HepG2 (cell line): Measurements from ENCODE around the gene GGA3. TPM values are rescaled to one million over a fixed set of nuclear protein-coding genes. Genes with fewer than 3 reads are reported as not detected.

ENCODE experiments used
- AKAP8 ChIP-seq: sonication (generic); formaldehyde crosslinking; IDR thresholded peaks from 2 replicates; pipeline ENCODE4 v1.5.1; 2020; ENCODE audit warnings: mild to moderate bottlenecking, missing genetic modification reagents
- CAMTA2 ChIP-seq: sonication (generic); formaldehyde crosslinking; IDR thresholded peaks from 2 replicates; pipeline ENCODE4 v1.4.0; 2020; ENCODE audit warnings: mild to moderate bottlenecking, missing genetic modification reagents, borderline replicate concordance
- KDM3A ChIP-seq: IDR thresholded peaks from 2 replicates; pipeline ENCODE4 v1.6.1; 2018; ENCODE audit warnings: low read depth, missing compliant biosample characterization
- MXD4 ChIP-seq: IDR thresholded peaks from 2 replicates; pipeline ENCODE4 v1.6.1; 2016; ENCODE audit warnings: mild to moderate bottlenecking, missing biosample characterization, missing genetic modification reagents
- PHF8 ChIP-seq: sonication (generic); formaldehyde crosslinking; IDR thresholded peaks from 2 replicates; pipeline ENCODE4 v1.5.0; 2020; ENCODE audit warnings: missing genetic modification reagents
- POLR2A ChIP-seq, 2 experiments: IDR thresholded peaks; 2 replicates each; pipeline ENCODE4 v1.6.1; 2011; ENCODE audit warnings: low read depth in 2 of 2, low read length in 2 of 2, mild to moderate bottlenecking in 1 of 2, moderate library complexity in 1 of 2; ENCODE audit not compliant: insufficient read depth in 1 of 2
- RAD51 ChIP-seq: fragments of 450-650 bp; IDR thresholded peaks from 2 replicates; pipeline ENCODE4 v1.6.1; 2016; ENCODE audit warnings: borderline replicate concordance
- polyA plus RNA-seq, 8 experiments: library from polyadenylated mRNA; depleted of rRNA in 3 of 8; stranded (reverse) in 7 of 8; unstranded in 1 of 8; fragments of >200 nt; fragmentation: Illumina TruSeq in 4 of 8; extraction: Trizol in 4 of 8; gene quantifications; 2 replicates each; pipeline versions ENCODE4 v1.2.1 to v1.2.3, GENCODE V29; 2011 to 2016; ENCODE audit warnings: low read depth in 4 of 8, missing spikeins in 1 of 8, mixed read lengths in 1 of 8; ENCODE audit not compliant: insufficient read depth in 1 of 8
- total RNA-seq, 5 experiments: library from RNA; depleted of rRNA; stranded (reverse); fragments of >200 nt; fragmentation: Illumina TruSeq; extraction: Trizol; gene quantifications; 2 replicates each; pipeline ENCODE4 v1.2.3, GENCODE V29; 2016; ENCODE audit warnings: low read depth in 1 of 5
- TF ChIP-seq, protein P1 (sequence below): sonication (generic); formaldehyde crosslinking; IDR thresholded peaks from 2 replicates; pipeline ENCODE4 v1.5.0; 2020; ENCODE audit warnings: mild to moderate bottlenecking, missing genetic modification reagents, borderline replicate concordance
- TF ChIP-seq, protein P2 (sequence below): sonication (generic); formaldehyde crosslinking; IDR thresholded peaks from 2 replicates; pipeline ENCODE4 v1.4.0; 2020; ENCODE audit warnings: missing genetic modification reagents
- TF ChIP-seq, protein P3 (sequence below): sonication (generic); formaldehyde crosslinking; IDR thresholded peaks from 2 replicates; pipeline ENCODE4 v1.4.0; 2020; ENCODE audit warnings: missing genetic modification reagents
- TF ChIP-seq, protein P4 (sequence below): sonication (generic); formaldehyde crosslinking; IDR thresholded peaks from 2 replicates; pipeline ENCODE4 v1.8.0; 2022; ENCODE audit warnings: missing genetic modification reagents, low read depth, mild to moderate bottlenecking, borderline replicate concordance
- TF ChIP-seq, protein P5 (sequence below): IDR thresholded peaks from 2 replicates; pipeline ENCODE4 v1.6.1; 2016; ENCODE audit warnings: missing genetic modification reagents, missing compliant biosample characterization

GGA3 gene
- total and polyA plus RNA-seq, 2 of the 13 experiments (the other 11 are each of a cell fraction or from before 2014, with no cell fraction given): 28.4 to 43.7 TPM

DNA sequence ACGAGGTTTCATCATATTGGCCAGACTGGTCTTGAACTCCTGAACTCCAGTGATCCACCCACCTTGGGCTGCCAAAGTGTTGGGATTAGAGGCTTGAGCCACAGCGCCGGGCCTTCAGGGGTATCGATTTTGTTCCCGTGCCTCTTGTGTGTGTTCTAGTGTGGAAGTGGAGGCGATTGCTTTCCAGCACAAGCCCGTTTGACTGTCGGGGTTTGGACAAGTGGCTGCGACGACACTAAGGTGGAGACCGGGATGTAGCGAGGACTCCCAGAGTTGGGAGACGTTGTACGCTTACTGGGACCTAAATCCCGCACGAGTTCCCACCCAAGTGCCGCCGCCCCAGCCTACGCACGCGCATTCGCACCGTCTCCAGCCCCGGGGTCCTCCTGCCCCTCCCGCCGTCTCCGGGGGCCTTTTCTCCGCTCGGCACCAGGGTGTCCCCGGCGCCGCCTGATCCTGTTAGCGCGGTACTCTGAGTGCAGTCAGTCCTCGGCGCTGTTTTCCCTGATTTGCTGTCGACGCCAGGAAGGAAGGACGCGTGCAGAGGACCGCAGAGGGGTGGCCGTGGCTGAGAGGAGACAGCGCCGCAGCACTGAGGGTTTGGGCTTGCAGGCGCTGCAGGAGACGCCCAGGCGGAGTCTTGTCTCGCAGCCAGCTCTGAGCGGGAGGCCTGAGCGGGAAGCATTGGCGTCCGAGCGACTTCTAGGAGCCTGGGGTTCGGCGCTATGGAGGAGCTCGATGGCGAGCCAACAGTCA lies 56.2 kb downstream of the GGA3 start, which contains the start of gene NUP85 (continued):
- TF ChIP-seq, protein P1, sequence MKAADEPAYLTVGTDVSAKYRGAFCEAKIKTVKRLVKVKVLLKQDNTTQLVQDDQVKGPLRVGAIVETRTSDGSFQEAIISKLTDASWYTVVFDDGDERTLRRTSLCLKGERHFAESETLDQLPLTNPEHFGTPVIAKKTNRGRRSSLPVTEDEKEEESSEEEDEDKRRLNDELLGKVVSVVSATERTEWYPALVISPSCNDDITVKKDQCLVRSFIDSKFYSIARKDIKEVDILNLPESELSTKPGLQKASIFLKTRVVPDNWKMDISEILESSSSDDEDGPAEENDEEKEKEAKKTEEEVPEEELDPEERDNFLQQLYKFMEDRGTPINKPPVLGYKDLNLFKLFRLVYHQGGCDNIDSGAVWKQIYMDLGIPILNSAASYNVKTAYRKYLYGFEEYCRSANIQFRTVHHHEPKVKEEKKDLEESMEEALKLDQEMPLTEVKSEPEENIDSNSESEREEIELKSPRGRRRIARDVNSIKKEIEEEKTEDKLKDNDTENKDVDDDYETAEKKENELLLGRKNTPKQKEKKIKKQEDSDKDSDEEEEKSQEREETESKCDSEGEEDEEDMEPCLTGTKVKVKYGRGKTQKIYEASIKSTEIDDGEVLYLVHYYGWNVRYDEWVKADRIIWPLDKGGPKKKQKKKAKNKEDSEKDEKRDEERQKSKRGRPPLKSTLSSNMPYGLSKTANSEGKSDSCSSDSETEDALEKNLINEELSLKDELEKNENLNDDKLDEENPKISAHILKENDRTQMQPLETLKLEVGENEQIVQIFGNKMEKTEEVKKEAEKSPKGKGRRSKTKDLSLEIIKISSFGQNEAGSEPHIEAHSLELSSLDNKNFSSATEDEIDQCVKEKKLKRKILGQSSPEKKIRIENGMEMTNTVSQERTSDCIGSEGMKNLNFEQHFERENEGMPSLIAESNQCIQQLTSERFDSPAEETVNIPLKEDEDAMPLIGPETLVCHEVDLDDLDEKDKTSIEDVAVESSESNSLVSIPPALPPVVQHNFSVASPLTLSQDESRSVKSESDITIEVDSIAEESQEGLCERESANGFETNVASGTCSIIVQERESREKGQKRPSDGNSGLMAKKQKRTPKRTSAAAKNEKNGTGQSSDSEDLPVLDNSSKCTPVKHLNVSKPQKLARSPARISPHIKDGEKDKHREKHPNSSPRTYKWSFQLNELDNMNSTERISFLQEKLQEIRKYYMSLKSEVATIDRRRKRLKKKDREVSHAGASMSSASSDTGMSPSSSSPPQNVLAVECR (CRISPR knock-in tag): peak; percentile 97
- 0 out of 2 replicates have a peak, but pooled peaks have one; percentile 17 for TF ChIP-seq AKAP8
- TF ChIP-seq, protein P2, sequence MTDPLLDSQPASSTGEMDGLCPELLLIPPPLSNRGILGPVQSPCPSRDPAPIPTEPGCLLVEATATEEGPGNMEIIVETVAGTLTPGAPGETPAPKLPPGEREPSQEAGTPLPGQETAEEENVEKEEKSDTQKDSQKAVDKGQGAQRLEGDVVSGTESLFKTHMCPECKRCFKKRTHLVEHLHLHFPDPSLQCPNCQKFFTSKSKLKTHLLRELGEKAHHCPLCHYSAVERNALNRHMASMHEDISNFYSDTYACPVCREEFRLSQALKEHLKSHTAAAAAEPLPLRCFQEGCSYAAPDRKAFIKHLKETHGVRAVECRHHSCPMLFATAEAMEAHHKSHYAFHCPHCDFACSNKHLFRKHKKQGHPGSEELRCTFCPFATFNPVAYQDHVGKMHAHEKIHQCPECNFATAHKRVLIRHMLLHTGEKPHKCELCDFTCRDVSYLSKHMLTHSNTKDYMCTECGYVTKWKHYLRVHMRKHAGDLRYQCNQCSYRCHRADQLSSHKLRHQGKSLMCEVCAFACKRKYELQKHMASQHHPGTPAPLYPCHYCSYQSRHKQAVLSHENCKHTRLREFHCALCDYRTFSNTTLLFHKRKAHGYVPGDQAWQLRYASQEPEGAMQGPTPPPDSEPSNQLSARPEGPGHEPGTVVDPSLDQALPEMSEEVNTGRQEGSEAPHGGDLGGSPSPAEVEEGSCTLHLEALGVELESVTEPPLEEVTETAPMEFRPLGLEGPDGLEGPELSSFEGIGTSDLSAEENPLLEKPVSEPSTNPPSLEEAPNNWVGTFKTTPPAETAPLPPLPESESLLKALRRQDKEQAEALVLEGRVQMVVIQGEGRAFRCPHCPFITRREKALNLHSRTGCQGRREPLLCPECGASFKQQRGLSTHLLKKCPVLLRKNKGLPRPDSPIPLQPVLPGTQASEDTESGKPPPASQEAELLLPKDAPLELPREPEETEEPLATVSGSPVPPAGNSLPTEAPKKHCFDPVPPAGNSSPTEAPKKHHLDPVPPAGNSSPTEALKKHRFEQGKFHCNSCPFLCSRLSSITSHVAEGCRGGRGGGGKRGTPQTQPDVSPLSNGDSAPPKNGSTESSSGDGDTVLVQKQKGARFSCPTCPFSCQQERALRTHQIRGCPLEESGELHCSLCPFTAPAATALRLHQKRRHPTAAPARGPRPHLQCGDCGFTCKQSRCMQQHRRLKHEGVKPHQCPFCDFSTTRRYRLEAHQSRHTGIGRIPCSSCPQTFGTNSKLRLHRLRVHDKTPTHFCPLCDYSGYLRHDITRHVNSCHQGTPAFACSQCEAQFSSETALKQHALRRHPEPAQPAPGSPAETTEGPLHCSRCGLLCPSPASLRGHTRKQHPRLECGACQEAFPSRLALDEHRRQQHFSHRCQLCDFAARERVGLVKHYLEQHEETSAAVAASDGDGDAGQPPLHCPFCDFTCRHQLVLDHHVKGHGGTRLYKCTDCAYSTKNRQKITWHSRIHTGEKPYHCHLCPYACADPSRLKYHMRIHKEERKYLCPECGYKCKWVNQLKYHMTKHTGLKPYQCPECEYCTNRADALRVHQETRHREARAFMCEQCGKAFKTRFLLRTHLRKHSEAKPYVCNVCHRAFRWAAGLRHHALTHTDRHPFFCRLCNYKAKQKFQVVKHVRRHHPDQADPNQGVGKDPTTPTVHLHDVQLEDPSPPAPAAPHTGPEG (CRISPR knock-in tag): peak; percentile 88; the same call in 1 of the 2 replicates
- TF ChIP-seq, protein P3, sequence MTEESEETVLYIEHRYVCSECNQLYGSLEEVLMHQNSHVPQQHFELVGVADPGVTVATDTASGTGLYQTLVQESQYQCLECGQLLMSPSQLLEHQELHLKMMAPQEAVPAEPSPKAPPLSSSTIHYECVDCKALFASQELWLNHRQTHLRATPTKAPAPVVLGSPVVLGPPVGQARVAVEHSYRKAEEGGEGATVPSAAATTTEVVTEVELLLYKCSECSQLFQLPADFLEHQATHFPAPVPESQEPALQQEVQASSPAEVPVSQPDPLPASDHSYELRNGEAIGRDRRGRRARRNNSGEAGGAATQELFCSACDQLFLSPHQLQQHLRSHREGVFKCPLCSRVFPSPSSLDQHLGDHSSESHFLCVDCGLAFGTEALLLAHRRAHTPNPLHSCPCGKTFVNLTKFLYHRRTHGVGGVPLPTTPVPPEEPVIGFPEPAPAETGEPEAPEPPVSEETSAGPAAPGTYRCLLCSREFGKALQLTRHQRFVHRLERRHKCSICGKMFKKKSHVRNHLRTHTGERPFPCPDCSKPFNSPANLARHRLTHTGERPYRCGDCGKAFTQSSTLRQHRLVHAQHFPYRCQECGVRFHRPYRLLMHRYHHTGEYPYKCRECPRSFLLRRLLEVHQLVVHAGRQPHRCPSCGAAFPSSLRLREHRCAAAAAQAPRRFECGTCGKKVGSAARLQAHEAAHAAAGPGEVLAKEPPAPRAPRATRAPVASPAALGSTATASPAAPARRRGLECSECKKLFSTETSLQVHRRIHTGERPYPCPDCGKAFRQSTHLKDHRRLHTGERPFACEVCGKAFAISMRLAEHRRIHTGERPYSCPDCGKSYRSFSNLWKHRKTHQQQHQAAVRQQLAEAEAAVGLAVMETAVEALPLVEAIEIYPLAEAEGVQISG: peak; percentile 89
- TF ChIP-seq, protein P4, sequence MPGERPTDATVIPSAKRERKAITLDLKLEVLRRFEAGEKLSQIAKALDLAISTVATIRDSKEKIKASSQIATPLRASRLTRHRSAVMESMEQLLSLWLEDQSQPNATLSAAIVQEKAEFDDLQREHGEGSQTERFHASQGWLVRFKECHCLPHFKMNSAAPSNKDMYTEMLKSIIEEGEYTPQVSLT (CRISPR knock-in tag): 0 out of 2 replicates have a peak, but pooled peaks have one; percentile 96
- TF ChIP-seq, protein P5, sequence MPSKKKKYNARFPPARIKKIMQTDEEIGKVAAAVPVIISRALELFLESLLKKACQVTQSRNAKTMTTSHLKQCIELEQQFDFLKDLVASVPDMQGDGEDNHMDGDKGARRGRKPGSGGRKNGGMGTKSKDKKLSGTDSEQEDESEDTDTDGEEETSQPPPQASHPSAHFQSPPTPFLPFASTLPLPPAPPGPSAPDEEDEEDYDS: peak; percentile 79
- peak; percentile 92; the same call in 1 of the 2 replicates for TF ChIP-seq KDM3A
- TF ChIP-seq MXD4 (CRISPR knock-in tag): no peak; the same call in none of the 2 replicates
- peak; percentile 80 for TF ChIP-seq PHF8 (CRISPR knock-in tag)
- no peak for TF ChIP-seq RAD51
- peak; percentile 87 to 92 for TF ChIP-seq POLR2A (IDR thresholded peaks at IDR 0.05; ENCODE audit: insufficient read depth in 1 of 2, low read depth in 2 of 2, low read length in 2 of 2)
- TF ChIP-seq CAMTA2 (CRISPR knock-in tag): peak; percentile 77; the same call in 1 of the 2 replicates
